ENCODE results near the gene SLFN13.
"Not testable (repeated sequence)": the region's sequence is repeated elsewhere in the genome, so short reads cannot be mapped to it uniquely, and the experiment has no call there.

Gene SLFN13

DNA sequence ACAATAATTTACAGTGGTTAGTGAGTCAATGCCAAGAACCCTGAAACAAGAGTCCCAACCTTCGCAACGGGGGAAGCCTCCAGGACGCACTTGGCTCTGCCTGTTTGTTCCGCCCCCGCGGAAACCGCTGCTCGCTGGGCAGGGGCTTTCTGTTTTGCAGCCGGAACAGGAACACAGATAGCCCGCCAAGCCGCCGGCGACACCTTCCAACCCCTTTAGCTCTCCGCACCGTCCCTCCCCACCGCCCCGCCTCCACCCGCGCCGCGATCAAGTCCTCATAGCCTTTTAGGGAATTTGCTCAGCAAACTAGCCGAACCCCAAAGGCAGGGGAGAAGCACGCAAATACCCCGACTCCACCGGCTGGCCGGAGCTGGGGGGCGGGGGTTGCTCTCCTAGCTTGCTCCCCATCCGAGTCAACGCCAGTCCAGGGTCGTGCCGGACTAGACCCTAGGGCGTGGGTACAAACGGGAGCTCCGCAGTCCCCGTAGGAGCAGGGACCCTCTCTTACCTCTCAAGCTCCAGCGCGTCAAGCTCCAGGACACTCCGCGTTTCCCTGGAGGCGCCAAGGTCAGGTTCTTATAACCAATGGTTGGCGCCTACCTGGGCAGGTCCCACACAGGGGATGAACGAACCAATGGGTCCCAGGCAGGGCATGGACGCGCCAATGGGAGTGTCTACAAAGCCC lies at the start of gene SLFN13:
Gene SLFN13 (minus strand): TSS at position 553 of the 685 bp plus-strand sequence. CDS start 3,086 bp downstream, outside the sequence.
- peak; percentile 87 for DNase-seq (ENCODE audit: low read depth)

GRCh38 chr17:35496451-35497290 lies 48.1 kb upstream of the SLFN13 start:
- no peak for DNase-seq (ENCODE audit: low read depth)

GRCh38 chr17:35493040-35493439 lies 44.5 kb upstream of the SLFN13 start:
- no peak for DNase-seq (ENCODE audit: low read depth)

DNA sequence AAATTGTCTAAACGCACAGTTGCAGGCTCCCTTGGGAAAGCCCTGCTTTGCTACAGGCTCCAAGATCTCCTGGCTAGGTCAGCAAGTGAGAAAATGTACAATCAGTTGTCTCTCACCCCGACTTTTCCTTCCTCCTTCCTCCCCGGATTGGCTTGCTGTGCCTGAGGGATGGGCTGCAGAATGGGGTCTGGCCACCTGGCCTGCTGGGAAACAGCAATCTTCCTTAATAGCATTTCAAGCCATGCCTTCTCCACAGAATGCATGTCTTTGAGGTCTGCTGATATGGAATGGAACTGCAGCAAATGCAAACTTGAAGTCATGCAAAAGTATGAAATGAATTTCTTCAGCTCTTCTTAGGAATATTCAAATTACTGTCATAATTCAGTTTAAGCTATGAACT lies 42.9 kb upstream of the SLFN13 start:
- DNase-seq (ENCODE audit: low read depth): no peak

- no peak for DNase-seq (ENCODE audit: low read depth)
Observed at GRCh38 chr17:35489944-35490343, 41.4 kb upstream of the SLFN13 start.

DNA sequence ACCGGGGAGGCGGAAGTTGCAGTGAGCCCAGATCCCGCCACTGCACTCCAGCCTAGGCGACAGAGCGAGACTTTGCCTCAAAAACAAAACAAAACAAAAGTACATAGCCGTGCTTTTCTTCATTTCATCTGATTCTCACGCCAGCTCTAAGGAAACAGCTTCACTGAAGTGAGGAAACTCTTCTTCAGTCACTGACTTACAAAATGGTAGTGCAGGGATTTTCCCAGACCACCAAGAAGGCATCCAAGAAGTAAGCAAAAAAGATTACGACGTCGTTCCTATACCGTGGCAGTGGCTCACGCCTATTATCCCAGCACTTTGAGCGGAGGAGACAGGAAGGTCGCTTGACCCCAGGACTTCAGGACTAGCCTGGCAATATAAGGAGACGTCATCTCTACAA lies 40.4 kb upstream of the SLFN13 start:
- no peak for DNase-seq (ENCODE audit: low read depth)

DNA sequence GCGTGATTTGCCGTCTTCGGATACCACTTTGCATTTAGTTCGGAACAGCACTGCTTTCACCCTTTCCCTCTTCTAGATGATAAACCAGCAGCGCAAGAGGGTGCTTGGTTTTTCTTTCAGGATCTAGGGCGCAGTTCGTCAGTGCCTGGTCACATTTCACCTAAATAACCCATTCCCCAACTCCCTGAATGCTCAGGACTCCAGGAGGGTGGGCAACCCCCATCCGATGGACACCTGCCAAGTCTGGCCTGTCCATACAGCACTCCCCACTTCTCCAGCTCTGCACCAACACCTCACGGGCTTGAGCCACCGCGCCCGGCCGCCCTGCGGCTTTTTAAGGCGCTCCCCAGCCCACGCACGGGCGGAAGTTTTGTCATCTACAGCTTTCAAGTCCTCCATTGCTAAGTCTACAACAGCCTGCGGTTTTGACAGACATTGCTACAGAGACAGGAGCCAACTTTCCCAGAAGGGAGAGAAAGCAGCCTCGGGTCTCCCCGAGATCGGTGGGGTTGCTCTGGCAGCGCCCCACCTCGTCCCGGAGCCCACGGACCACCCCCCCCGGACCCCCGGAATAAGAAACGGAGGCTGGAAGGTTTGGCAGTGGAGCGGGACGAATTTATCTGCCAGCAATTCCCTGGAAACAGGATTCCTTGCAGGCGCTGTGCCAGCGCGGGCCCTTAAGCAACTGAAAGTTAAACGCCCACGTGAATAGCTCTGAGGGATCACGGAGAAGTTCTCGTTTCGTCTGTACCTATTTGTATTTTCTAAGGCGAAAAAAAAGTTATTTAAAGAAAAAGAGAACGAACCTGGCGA lies 38.6 kb upstream of the SLFN13 start:
- DNase-seq (ENCODE audit: low read depth): peak; percentile 73

GRCh38 chr17:35479271-35479670 lies 30.7 kb upstream of the SLFN13 start:
- no peak for DNase-seq (ENCODE audit: low read depth)

DNA sequence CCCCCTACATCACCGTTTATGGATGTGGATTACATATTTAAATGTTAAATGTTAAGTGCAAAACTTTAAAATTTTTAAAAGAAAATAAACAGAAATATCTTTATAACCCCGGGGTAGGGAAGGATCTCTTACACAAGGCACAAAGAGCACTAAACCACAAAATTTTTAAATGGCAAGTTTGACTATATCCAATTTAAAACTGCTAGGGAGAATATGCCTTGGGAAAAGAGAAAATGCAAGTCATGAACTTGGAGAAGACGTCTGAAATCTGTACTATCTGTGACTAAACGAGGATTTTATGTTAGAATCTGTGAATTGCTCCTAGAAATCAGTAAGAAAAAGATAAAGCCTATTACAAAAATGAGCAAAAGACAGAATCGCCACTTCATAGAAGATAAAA lies 28.7 kb upstream of the SLFN13 start:
- no peak for DNase-seq (ENCODE audit: low read depth)

GRCh38 chr17:35476283-35476820 lies 27.8 kb upstream of the SLFN13 start:
- no peak for DNase-seq (ENCODE audit: low read depth)

GRCh38 chr17:35468475-35468874 lies 19.9 kb upstream of the SLFN13 start:
- DNase-seq (ENCODE audit: low read depth): no peak

DNA sequence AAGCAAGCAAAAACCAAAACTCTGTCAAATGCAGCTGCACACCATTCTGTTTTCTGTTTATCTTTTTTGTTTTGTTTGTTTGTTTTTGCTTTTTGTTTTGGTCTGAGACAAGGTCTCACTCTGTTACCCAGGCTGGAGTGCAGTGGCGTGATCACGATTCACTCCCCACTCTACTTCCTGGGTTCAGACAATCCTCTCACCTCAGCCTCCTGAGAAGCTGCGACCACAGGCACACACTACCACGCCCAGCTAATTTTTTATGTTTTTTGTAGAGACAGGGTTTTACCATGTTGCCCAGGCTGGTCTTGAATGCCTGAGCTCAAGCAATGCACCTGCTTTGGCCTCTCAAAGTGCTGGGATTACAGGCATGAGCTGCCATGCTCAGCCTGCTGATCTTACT lies 19.3 kb upstream of the SLFN13 start:
- no peak for DNase-seq (ENCODE audit: low read depth)

DNA sequence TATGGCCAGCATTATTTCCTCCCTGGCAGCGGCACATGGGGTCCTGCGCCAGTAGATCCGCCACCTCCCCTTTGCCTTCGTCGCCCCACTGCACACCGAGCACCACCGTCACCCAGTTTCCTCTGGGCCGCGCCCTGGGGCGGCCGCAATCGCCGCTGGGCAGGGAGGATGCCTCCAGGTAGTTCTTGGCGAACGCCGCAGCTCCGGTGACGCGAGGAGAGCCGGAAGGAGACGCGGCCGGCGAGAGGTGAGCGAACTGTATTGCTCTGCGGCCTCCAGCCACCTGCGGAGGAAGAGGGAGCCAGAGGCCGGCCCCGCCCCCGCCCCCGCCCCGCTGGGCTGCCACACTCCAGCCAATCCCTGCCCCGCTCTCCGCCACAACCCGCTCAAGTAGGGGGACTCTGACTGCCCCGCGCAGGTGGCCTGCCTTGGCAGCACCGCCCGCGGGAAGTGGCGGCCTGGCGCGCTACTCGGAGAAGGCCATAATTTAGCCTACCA lies 11.8 kb upstream of the SLFN13 start:
- peak; percentile 42 for DNase-seq (ENCODE audit: low read depth)

GRCh38 chr17:35454035-35454434 lies 5.5 kb upstream of the SLFN13 start:
- not testable (repeated sequence) for DNase-seq (ENCODE audit: low read depth)

DNA sequence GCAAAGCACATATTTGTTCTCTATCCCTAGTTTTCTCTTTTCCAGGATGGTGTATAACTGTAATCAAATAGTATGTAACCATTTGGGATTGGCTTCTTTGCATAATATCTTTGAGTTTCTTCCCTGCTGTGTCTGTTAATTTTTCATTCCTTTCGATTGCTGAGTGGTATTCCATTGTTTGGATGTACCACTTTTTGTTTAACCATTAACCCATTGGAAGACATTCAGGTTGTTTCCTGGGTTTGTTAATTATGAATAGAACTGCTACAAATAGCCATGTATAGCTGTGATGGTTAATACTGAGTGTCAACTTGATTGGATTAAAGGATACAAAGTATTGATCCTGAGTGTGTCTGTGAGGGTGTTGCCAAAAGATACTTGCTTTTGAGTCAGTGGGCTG lies 4.6 kb upstream of the SLFN13 start:
- no peak for DNase-seq (ENCODE audit: low read depth)

DNA sequence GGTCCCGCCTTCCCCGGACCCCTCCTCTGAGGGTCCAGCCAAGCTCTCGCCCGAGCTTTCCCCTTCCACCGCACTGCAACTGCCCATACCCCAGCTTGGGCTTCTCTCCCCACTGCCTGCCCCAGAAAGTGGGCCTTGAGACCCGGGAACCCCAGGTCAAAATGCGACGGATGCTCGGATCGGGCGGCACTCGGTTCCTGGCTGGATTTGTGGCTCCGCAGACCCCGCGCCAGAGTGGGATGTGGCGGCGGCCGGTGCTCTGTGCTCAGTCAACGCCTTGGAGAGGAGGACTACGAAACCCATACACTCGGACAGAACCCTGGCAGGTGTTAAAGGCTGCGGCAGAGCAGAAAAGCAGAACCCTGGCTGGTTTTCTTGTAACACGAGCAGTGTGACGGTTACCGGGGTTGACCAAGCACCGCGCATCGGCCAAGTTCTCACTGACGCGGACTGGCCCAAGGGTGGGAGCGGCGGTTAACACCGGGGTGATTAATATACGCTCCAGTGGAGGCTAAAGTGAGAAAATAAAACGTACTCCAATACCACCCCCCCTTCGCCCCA lies 885 bp upstream of the SLFN13 start:
- no peak for DNase-seq (ENCODE audit: low read depth)

DNA sequence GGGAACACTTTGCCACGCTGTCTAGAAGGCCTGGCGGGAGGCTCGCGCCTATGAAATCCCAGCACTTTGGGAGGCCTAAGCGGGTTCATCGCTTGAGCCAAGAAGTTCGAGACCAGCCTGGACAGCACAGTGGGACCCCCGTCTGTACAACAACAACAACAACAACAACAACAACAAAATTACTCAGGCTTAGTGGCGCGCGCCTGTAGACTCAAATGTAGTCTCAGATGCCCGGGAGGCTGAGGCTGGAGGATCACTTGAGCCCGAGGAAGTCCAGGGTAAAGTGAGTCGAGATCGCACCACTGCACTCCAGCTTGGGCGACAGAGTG lies 297 bp upstream of the SLFN13 start:
- no peak for DNase-seq (ENCODE audit: low read depth)

DNA sequence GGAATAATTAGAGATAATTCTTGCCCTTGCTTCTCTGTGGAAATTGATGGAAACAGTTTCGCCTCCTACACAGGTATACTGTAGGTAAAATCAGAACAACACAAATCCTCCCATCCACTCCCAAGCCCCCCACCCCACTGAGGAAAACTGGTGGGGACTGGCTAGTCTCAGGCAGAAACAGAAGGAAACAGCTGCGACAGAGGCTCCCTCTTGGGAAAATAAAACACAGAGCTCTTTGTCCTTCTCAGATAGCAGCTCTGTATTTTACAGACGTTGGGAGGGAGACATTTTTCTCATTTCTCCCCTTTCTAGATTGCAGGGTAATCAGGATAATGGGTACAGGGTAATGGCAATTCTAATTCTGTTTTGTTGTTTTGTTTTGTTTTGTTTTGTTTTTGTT lies 1.1 kb downstream of the SLFN13 start:
- DNase-seq (ENCODE audit: low read depth): no peak

DNA sequence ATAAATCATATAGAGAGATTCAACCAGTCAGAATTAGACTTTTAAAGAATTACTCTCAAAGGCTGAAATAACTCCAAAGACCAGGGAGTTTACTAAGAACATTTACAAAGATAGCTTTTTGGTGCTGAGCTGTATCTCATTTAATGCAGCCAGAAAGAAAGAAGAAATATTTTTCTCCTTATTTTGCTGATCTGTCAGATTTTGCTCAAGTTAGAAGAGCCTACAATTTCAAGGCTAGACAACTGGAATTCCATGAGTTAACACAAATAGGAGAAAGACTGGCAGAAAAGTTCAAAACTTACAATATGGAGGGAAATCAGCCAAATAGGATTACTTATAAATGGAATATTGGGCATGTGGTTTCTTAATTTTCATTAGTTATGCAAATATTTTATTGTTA lies 10.1 kb downstream of the SLFN13 start:
- DNase-seq (ENCODE audit: low read depth): no peak

- peak; percentile 53 for DNase-seq (ENCODE audit: low read depth)
Observed at GRCh38 chr17:35433075-35433894, 15.3 kb downstream of the SLFN13 start.
